Chondrocyte (in vitro differentiated cells): ENCODE measurements around the gene MCC. TPM values are rescaled to one million over a fixed set of nuclear protein-coding genes. Genes with fewer than 3 reads are reported as not detected.

ENCODE experiments used
- DNase-seq: peaks from one replicate; pipeline ENCODE4 v3.0.0; 2021; ENCODE audit warnings: mixed read lengths, low spot score
- H3K27ac Mint-ChIP-seq: one replicate; pipeline ENCODE4 v1.8.0; 2021; ENCODE audit warnings: mild to moderate bottlenecking, moderate library complexity, mixed read lengths; ENCODE audit not compliant: unreplicated experiment
- H3K27me3 Mint-ChIP-seq: 2 replicates; pipeline ENCODE4 v1.8.0; 2021; ENCODE audit warnings: low read depth, mixed read lengths
- H3K36me3 Mint-ChIP-seq: 2 replicates; pipeline ENCODE4 v1.8.0; 2021; ENCODE audit warnings: low read depth, mixed read lengths
- H3K4me1 Mint-ChIP-seq: 2 replicates; pipeline ENCODE4 v1.8.0; 2021; ENCODE audit warnings: low read depth, mild to moderate bottlenecking, mixed read lengths
- H3K4me3 Mint-ChIP-seq: one replicate; pipeline ENCODE4 v1.8.0; 2021; ENCODE audit warnings: mild to moderate bottlenecking, moderate library complexity, mixed read lengths; ENCODE audit not compliant: unreplicated experiment
- H3K9me3 Mint-ChIP-seq: 2 replicates; pipeline ENCODE4 v1.8.0; 2021; ENCODE audit warnings: low read depth, mixed read lengths
- total RNA-seq: library from RNA; stranded (reverse); gene quantifications from 3 replicates; pipeline ENCODE4 v1.2.1, GENCODE V29; 2021
- TF ChIP-seq, protein P1 (sequence below): fragments of 200-600 bp; sonication (generic); IDR thresholded peaks from 2 replicates; pipeline ENCODE4 v1.5.0; 2021; ENCODE audit warnings: antibody characterized with exemption, mild to moderate bottlenecking, moderate library complexity

Gene MCC
- total RNA-seq, 1 donor from 2014 or later: 15.0 TPM

DNA sequence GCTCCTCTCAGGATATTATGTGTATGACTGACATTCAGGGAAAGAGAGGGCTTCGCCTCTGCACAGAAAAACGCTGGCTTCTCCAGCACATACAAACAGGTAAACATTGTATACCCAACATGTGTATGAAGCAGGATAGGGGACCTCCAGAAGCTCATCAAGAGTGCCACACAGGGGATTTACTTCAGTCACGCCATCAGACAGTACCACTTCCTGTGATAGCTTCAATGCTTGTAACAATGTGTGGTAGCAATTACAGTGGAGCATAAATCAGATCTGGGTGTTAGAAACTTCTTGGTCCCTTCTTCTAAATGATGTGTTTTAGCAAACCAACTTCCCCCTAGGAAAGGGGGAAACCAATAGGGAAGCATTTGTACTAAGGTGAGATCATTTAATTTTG is 214.3 kb downstream of the MCC start:
- H3K9me3 Mint-ChIP-seq: no peaks in the 10 kb centered on the region
- no peaks in the 10 kb centered on the region for H3K36me3 Mint-ChIP-seq
- H3K4me1 Mint-ChIP-seq: peaks cover 25% of the 10 kb centered on the region
- no peaks in the 10 kb centered on the region for H3K27me3 Mint-ChIP-seq
- TF ChIP-seq, protein P1, sequence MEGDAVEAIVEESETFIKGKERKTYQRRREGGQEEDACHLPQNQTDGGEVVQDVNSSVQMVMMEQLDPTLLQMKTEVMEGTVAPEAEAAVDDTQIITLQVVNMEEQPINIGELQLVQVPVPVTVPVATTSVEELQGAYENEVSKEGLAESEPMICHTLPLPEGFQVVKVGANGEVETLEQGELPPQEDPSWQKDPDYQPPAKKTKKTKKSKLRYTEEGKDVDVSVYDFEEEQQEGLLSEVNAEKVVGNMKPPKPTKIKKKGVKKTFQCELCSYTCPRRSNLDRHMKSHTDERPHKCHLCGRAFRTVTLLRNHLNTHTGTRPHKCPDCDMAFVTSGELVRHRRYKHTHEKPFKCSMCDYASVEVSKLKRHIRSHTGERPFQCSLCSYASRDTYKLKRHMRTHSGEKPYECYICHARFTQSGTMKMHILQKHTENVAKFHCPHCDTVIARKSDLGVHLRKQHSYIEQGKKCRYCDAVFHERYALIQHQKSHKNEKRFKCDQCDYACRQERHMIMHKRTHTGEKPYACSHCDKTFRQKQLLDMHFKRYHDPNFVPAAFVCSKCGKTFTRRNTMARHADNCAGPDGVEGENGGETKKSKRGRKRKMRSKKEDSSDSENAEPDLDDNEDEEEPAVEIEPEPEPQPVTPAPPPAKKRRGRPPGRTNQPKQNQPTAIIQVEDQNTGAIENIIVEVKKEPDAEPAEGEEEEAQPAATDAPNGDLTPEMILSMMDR: no peak
- H3K4me3 Mint-ChIP-seq: no peak overlapping the region
- no peak overlapping the region for H3K27ac Mint-ChIP-seq
- DNase-seq: no peak

DNA sequence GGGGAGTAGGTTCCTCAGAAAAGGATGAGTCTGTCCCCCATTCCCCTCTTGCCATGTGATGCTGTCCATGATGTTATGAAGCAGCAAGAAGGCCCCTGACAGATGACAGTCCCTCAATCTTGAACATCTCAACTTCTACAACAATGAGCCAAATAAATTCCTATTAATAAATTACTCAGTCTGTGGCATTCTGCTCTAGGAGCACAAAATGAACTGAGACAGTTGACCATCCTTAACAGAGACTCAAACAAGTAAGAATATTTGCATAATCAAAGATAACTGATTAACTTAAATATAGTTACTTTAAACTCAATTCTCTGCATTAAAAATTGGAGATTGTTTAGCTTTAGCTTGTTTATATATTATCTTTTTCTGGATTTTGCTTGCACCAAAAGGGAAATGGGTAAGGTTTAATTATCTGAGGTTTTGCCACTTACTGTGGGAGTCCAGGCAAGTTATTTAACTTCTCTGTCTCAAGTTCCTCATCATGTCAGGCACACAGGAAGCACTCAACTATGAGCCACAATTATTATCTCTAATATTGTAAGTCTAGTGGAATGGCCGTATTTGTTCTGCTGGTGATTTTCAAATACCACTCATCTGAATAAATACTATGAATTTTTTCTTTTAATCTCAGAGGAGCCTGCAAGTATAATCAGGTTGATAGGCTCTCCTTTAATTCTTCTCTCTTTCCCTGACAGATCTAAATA is 216.4 kb downstream of the MCC start:
- Mint-ChIP-seq H3K27ac (no peak overlapping the region), H3K27me3 (no peaks in the 10 kb centered on the region), H3K4me3 (no peak overlapping the region), H3K36me3 (no peaks in the 10 kb centered on the region), H3K4me1 (peaks cover 25% of the 10 kb centered on the region), H3K9me3 (no peaks in the 10 kb centered on the region)
- DNase-seq: no peak
- TF ChIP-seq, protein P1: no peak

DNA sequence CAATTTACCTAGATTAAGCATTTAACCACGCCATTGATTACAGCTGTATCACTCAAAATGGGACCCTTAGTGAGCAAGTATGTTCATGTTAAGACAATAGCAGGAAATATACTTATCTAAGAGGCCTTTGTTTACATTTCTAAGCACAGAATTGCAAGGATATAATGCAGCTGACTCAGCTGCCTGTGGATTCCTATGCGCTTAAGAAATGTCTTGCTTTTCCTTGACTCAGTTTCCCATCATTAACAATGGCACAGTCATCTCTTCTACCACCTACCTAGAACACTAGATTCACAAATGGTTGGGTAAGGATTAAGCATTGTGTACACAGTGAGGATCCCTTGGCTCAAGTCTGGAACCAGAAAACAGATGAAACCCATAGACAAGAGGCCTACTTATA is 217.2 kb downstream of the MCC start:
- no peaks in the 10 kb centered on the region for H3K36me3 Mint-ChIP-seq
- no peaks in the 10 kb centered on the region for H3K27me3 Mint-ChIP-seq
- DNase-seq: no peak
- no peak overlapping the region for H3K27ac Mint-ChIP-seq
- TF ChIP-seq, protein P1: no peak
- peaks cover 25% of the 10 kb centered on the region for H3K4me1 Mint-ChIP-seq
- H3K4me3 Mint-ChIP-seq: no peak overlapping the region
- H3K9me3 Mint-ChIP-seq: no peaks in the 10 kb centered on the region

DNA sequence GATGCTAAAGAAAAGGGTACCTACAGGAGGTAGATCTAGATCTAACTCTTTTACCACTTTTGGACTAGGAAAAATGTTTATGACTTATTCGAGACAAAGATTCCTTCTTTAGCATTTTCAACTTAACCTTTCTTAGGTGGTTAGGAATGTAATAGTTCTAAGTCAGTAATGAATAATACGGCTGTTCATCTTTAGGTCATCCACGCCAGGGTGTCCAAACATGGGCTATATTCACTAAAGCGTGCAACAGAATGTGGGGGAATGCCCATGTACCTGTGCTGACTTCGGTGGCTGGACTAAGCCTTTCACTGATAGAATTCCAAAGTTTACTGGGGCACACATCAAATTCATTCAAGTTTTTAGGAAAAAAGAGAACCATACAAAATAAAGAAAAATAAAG is 218.2 kb downstream of the MCC start:
- TF ChIP-seq, protein P1: no peak
- Mint-ChIP-seq H3K36me3 (no peaks in the 10 kb centered on the region), H3K4me1 (peaks cover 21% of the 10 kb centered on the region), H3K9me3 (no peaks in the 10 kb centered on the region), H3K4me3 (no peak overlapping the region), H3K27ac (no peak overlapping the region), H3K27me3 (no peaks in the 10 kb centered on the region)
- no peak for DNase-seq

DNA sequence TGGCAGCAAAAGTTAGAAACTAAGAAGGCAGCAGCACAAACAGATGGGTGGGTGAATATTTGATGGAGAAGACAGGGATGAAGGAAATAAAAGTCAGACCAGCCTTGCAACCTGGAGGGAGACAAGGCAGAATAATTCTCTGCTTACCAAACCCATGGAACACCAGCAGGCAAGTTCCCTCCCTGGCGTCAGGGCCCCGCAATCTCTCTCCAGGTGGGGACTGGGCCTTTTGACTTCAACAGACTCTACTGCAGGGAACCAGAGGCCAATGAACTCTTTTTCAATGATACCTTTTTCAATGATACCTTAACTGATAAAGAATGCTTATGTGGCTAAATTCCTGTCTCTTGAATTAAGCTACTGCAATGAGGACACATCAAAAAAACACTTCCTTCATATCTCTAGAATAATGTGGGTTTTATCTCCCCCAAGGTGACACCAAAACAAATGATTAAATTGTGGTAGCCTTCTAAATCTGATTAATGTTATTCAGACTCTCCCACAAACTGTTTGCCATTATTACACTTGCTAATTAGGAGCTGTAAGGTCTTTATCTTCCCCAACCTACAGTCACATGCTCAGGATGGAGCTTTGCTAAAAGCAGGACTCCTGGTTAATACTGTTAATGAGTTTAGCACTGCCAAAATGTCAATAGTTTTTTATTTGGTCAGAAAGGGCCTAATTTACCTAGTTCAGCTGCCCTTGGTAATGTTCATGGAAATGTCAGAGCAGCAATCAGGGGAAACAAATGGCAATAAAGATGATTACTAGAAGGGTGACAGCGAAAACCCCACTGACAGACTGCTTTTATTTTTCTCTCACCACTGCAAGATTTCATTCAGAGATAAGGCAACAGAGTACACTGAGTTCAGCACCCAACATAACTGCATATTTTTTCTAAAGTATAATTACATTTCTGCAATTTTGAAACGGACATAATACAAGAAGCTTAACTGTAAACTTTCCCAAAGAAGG is 218.9 kb downstream of the MCC start:
- TF ChIP-seq, protein P1: no peak
- H3K27me3 Mint-ChIP-seq: no peaks in the 10 kb centered on the region
- H3K4me3 Mint-ChIP-seq: no peak overlapping the region
- H3K4me1 Mint-ChIP-seq: peaks cover 16% of the 10 kb centered on the region
- no peaks in the 10 kb centered on the region for H3K36me3 Mint-ChIP-seq
- H3K27ac Mint-ChIP-seq: no peak overlapping the region
- no peak for DNase-seq
- no peaks in the 10 kb centered on the region for H3K9me3 Mint-ChIP-seq
